Stimulated activated CD8-positive, alpha-beta memory T cell treated with anti-CD3 and anti-CD28 coated beads, Interleukin-2, amount 100 ng/mL, for 1 hour (primary cell): Measurements from ENCODE around the gene ADAMTS17.

Experiments
- DNase-seq, 2 donors: peaks; one replicate each; pipeline ENCODE4 v3.0.0-alpha.2; 2020; ENCODE audit warnings: low read depth in 2 of 2

The ADAMTS17 gene

GRCh38 chr15:100310513-100311153 lies 31.1 kb downstream of the ADAMTS17 start:
- DNase-seq, result no peak

GRCh38 chr15:100310041-100310405 lies 31.8 kb downstream of the ADAMTS17 start:
- DNase-seq, result no peak

GRCh38 chr15:100309109-100310040 lies 32.4 kb downstream of the ADAMTS17 start:
- no peak for DNase-seq

GRCh38 chr15:100308608-100309007 lies 33.2 kb downstream of the ADAMTS17 start:
- DNase-seq, result no peak

GRCh38 chr15:100308213-100308600 lies 33.6 kb downstream of the ADAMTS17 start:
- DNase-seq, result no peak

- no peak for DNase-seq
These were observed 34.2 kb downstream of the ADAMTS17 start for GRCh38 chr15:100307241-100308212.

- no peak for DNase-seq
These were observed 35.7 kb downstream of the ADAMTS17 start for GRCh38 chr15:100306098-100306497.

- DNase-seq, result no peak
These were observed 39.8 kb downstream of the ADAMTS17 start for GRCh38 chr15:100301910-100302431.

GRCh38 chr15:100298257-100298656 lies 43.5 kb downstream of the ADAMTS17 start:
- no peak for DNase-seq

GRCh38 chr15:100297812-100298211 lies 44.0 kb downstream of the ADAMTS17 start:
- no peak for DNase-seq

GRCh38 chr15:100295939-100296565 lies 45.7 kb downstream of the ADAMTS17 start:
- DNase-seq, result no peak

- DNase-seq, result no peak
These were observed 49.8 kb downstream of the ADAMTS17 start for GRCh38 chr15:100292010-100292409.

GRCh38 chr15:100291106-100291505 lies 50.7 kb downstream of the ADAMTS17 start:
- no peak for DNase-seq

GRCh38 chr15:100285641-100286295 lies 56.0 kb downstream of the ADAMTS17 start:
- no peak for DNase-seq

GRCh38 chr15:100284701-100285100 lies 57.1 kb downstream of the ADAMTS17 start:
- no peak for DNase-seq

- DNase-seq, result no peak
These were observed 57.6 kb downstream of the ADAMTS17 start for GRCh38 chr15:100284191-100284590.

- no peak for DNase-seq
These were observed 60.5 kb downstream of the ADAMTS17 start for GRCh38 chr15:100281096-100281917.

GRCh38 chr15:100279849-100280248 lies 61.9 kb downstream of the ADAMTS17 start:
- DNase-seq, result no peak

GRCh38 chr15:100279446-100279845 lies 62.3 kb downstream of the ADAMTS17 start:
- no peak for DNase-seq
